GM19351 (cell line): Measurements from ENCODE around the gene OR4B1.

ENCODE experiments used
- ATAC-seq: cut with Tn5 transposase; IDR thresholded peaks from one replicate; pipeline ENCODE4 v1.9.1; 2021; ENCODE audit warnings: mild to moderate bottlenecking, moderate library complexity; ENCODE audit not compliant: unreplicated experiment

OR4B1 gene

DNA sequence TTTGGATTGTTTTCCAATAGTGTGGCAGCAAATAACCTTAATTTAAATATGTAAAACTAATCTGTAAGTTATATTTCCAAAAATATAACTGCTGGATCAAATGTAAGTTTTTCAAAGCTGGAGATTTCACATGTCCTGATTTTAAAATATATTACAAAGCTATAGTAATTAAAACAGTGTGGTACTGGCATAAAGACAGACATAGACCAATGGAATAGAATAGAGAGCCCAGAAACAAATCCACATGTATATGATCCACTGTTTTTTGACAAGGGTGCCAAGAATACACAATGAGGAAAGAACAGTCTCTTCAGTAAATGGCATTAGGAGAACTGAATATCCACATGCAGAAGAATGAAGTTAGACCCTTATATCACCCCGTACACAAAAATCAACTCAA lies 32.3 kb downstream of the OR4B1 start:
- no peak for ATAC-seq

DNA sequence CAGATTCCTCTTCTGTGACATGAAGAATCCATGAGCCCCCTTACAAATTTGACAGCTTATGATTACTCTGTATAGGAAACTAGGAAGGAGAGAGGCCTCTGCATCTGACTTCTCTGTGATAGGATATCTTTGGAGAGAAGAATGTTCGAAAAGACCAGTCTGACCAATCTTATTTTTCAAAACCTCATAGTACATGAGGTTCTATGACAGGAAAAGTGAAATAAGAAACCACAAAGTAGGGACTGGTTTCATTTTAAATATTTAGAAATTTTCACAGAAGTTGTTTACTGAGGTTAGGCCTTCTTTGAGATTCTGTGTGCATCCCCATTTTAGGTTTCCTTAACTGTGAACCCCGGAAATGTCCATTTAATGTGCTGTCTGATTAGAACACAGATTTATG lies 45.0 kb downstream of the OR4B1 start:
- no peak for ATAC-seq

DNA sequence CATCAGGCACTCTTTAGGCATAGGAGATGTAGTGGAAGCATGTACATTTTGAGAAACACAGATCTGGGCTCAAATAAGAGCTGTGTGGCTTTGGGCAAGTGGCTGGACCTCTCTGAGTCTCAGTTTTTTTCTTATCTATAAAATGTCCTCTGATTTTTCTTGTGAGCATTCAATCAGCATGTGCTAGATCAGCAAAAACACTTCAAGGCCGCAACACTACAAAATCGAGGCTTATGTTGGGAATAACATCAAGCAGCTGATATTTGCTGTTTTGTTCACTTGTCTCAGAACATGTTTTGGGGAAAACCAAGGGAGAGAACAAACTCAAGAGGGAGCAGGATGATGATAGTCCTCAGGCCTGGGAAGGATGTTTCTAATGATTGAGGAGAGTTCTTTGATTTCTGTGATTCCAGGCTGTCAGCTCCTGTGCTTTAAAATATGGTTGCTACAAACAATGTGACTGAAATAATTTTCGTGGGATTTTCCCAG lies 46.9 kb downstream of the OR4B1 start, which contains the start of gene OR4X1:
Gene OR4X1 (plus strand): TSS at position 439 of the 489 bp plus-strand sequence. CDS start 0 bp downstream, at position 439.
- no peak for ATAC-seq
